Measurements from ENCODE around the gene AGFG1.
"Not testable (repeated sequence)": the region's sequence is repeated elsewhere in the genome, so short reads cannot be mapped to it uniquely, and the experiment has no call there.

Gene AGFG1

GRCh38 chr2:227551836-227552235, 79.9 kb downstream of the AGFG1 start:
- DNase-seq, result no peak

- DNase-seq, result no peak
These were observed 90.6 kb downstream of the AGFG1 start for GRCh38 chr2:227562581-227562980.

- DNase-seq, result no peak
These were observed 93.1 kb downstream of the AGFG1 start for GRCh38 chr2:227565080-227565479.

- no peak for DNase-seq
These were observed 94.1 kb downstream of the AGFG1 start for GRCh38 chr2:227566012-227566411.

- DNase-seq, result no peak
These were observed 96.9 kb downstream of the AGFG1 start for GRCh38 chr2:227568852-227569169.

- no peak for DNase-seq
These were observed 98.7 kb downstream of the AGFG1 start for GRCh38 chr2:227570615-227571014.

- DNase-seq, result no peak
These were observed 104.2 kb downstream of the AGFG1 start for GRCh38 chr2:227576110-227576509.

- DNase-seq, result no peak
These were observed 104.9 kb downstream of the AGFG1 start for GRCh38 chr2:227576812-227577211.

- no peak for DNase-seq
These were observed 105.6 kb downstream of the AGFG1 start for GRCh38 chr2:227577555-227577954.

GRCh38 chr2:227578642-227579041, 106.7 kb downstream of the AGFG1 start:
- DNase-seq, result no peak

GRCh38 chr2:227579791-227580190, 107.8 kb downstream of the AGFG1 start:
- DNase-seq, result no peak

GRCh38 chr2:227582369-227582768, 110.4 kb downstream of the AGFG1 start:
- no peak for DNase-seq

GRCh38 chr2:227592694-227593387, 120.9 kb downstream of the AGFG1 start:
- DNase-seq, result no peak

GRCh38 chr2:227595797-227596196, 123.8 kb downstream of the AGFG1 start:
- no peak for DNase-seq

GRCh38 chr2:227597036-227597435, 125.1 kb downstream of the AGFG1 start:
- DNase-seq, result no peak

GRCh38 chr2:227597998-227598397, 126.0 kb downstream of the AGFG1 start:
- DNase-seq, result no peak

GRCh38 chr2:227598835-227599503, 127.0 kb downstream of the AGFG1 start, which contains the start of gene SCYGR2:
Gene SCYGR2 (plus strand): TSS chr2:227598893. CDS start chr2:227598893, 0 bp downstream.
- not testable (repeated sequence) for DNase-seq

- no peak for DNase-seq
These were observed 130.4 kb downstream of the AGFG1 start for GRCh38 chr2:227602358-227602757.

- no peak for DNase-seq
These were observed 134.5 kb downstream of the AGFG1 start for GRCh38 chr2:227606476-227606875.

- DNase-seq, result no peak
These were observed 136.0 kb downstream of the AGFG1 start for GRCh38 chr2:227607941-227608340.

- DNase-seq, result peak; percentile 69 to 72
These were observed 136.8 kb downstream of the AGFG1 start for GRCh38 chr2:227608561-227609338.

GRCh38 chr2:227610123-227610522, 138.2 kb downstream of the AGFG1 start:
- DNase-seq, result no peak
